Smooth muscle cell (in vitro differentiated cells): ENCODE results near the gene HMCN1. TPM values are rescaled to one million over a fixed set of nuclear protein-coding genes. Genes with fewer than 3 reads are reported as not detected.

Experiments used
- DNase-seq: peaks from one replicate; lab custom pipeline; 2025; ENCODE audit not compliant: unreplicated experiment; lab: John Stamatoyannopoulos, UW
- H2AFZ ChIP-seq: fragments of 200-600 bp; sonication (generic); 2 replicates; pipeline ENCODE4 v1.6.0; 2016; ENCODE audit warnings: antibody characterized with exemption, low read depth, mild to moderate bottlenecking
- H3F3A ChIP-seq: fragments of 200-600 bp; sonication (generic); 2 replicates; pipeline ENCODE4 v1.6.0; 2017; ENCODE audit warnings: antibody characterized with exemption, low read depth
- H3K27ac ChIP-seq: fragments of 200-600 bp; sonication (generic); 2 replicates; pipeline ENCODE4 v1.5.1; 2016; ENCODE audit warnings: low read depth, mild to moderate bottlenecking
- H3K27me3 ChIP-seq: fragments of 200-600 bp; sonication (generic); 2 replicates; pipeline ENCODE4 v1.6.1; 2016; ENCODE audit warnings: low read depth, mild to moderate bottlenecking
- H3K36me3 ChIP-seq: fragments of 200-600 bp; sonication (generic); 2 replicates; pipeline ENCODE4 v1.5.1; 2016; ENCODE audit warnings: low read depth
- H3K4me1 ChIP-seq: fragments of 200-600 bp; sonication (generic); 2 replicates; pipeline ENCODE4 v1.5.1; 2016; ENCODE audit warnings: low read depth
- H3K4me2 ChIP-seq: fragments of 200-600 bp; sonication (generic); 2 replicates; pipeline ENCODE4 v1.6.0; 2016; ENCODE audit warnings: mild to moderate bottlenecking
- H3K4me3 ChIP-seq: fragments of 200-600 bp; sonication (generic); 2 replicates; pipeline ENCODE4 v1.5.1; 2016; ENCODE audit warnings: mild to moderate bottlenecking
- H3K79me2 ChIP-seq: fragments of 200-600 bp; sonication (generic); 2 replicates; pipeline ENCODE4 v1.6.0; 2016; ENCODE audit warnings: low read depth, mild to moderate bottlenecking
- H3K9ac ChIP-seq: fragments of 200-600 bp; sonication (generic); 2 replicates; pipeline ENCODE4 v1.6.0; 2016; ENCODE audit warnings: low read depth
- H3K9me3 ChIP-seq: fragments of 200-600 bp; sonication (generic); replicated peaks from 2 replicates; pipeline ENCODE4 v1.5.1; 2016; ENCODE audit warnings: low read depth
- H4K20me1 ChIP-seq: fragments of 200-600 bp; sonication (generic); 2 replicates; pipeline ENCODE4 v1.6.0; 2016; ENCODE audit warnings: low read depth
- CTCF ChIP-seq: fragments of 200-600 bp; sonication (generic); IDR thresholded peaks from 2 replicates; pipeline ENCODE4 v1.5.1; 2017; ENCODE audit warnings: borderline replicate concordance, mild to moderate bottlenecking, antibody characterized with exemption; ENCODE audit not compliant: insufficient read depth, poor library complexity, severe bottlenecking
- WGBS: methylation state at CpG from one replicate; pipeline ENCODE4 v1.1.7; 2016; ENCODE audit warnings: low lambda C conversion rate; 5-methylcytosine and 5-hydroxymethylcytosine counted together
- polyA plus RNA-seq: library from polyadenylated mRNA; unstranded; fragments of >200 nt; fragmentation: Nextera tagmentation; extraction: Ambion mirVana; gene quantifications from 2 replicates; pipeline ENCODE4 v1.2.1, GENCODE V29; 2016
- total RNA-seq: library from RNA; depleted of rRNA; stranded (reverse); fragments of >200 nt; gene quantifications from 2 replicates; pipeline ENCODE4 v1.2.3, GENCODE V29; 2014

Gene HMCN1
- total and polyA plus RNA-seq, 2 experiments from 2014 or later = 18.9 to 118 TPM

- Histone ChIP-seq H3K27ac (no peak overlapping the region), H3K79me2 (peaks cover 9% of the 10 kb centered on the region), H3K4me1 (peaks cover 22% of the 10 kb centered on the region), H4K20me1 (no peaks in the 10 kb centered on the region), H3K36me3 (no peaks in the 10 kb centered on the region), H3K9ac (no peak overlapping the region), H2AFZ (no peak overlapping the region), H3K4me2 (no peak overlapping the region), H3K4me3 (no peak overlapping the region), H3F3A (no peaks in the 10 kb centered on the region), H3K27me3 (no peaks in the 10 kb centered on the region), H3K9me3 (no peaks in the 10 kb centered on the region)
- TF ChIP-seq CTCF = no peak
- DNase-seq = no peak
- WGBS = 81% methylated on average over 1 of the region's 1 CpG
These were observed 74.4 kb downstream of the HMCN1 start for GRCh38 chr1:185808631-185809030.

DNA sequence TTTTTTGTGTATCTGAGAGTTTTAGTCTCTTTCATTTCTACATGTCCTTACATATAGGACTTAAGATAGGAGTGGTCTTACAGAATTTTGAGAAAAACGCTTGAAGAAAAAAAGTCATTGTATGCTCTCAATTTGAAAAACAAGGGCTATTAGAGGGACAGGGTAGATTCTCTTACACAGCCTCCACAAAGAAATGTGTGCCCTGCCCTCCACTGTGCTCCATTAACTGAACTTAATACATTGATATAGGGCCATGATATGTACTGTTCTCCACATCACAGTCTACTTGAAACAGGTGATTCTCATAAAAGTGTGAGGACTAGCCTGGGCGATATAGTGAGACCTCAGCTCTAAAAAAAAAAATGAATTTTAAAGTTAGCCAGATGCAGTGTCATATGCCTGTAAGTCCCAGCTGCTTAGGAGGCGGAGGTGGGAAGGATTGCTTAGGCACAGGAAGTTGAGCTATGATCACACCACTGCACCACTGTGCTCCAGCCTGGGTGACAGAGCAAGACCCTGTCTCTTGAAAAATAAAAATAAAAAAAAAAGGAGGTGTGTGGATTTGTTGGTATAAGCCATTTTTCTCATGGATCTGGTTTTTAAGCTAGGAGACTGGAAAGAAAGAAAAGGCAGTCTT lies 77.0 kb downstream of the HMCN1 start:
- H3K4me2 ChIP-seq = no peak overlapping the region
- no peaks in the 10 kb centered on the region for H3K4me1 ChIP-seq
- no peaks in the 10 kb centered on the region for H3K9me3 ChIP-seq
- DNase-seq = no peak
- no peak overlapping the region for H3K9ac ChIP-seq
- H3K79me2 ChIP-seq = peaks cover 11% of the 10 kb centered on the region
- no peaks in the 10 kb centered on the region for H3K36me3 ChIP-seq
- no peak for TF ChIP-seq CTCF
- H3F3A ChIP-seq = no peaks in the 10 kb centered on the region
- no peak overlapping the region for H3K4me3 ChIP-seq
- H2AFZ ChIP-seq = no peak overlapping the region
- peak overlapping the region; percentile 5 for H3K27ac ChIP-seq
- 73% methylated on average over 3 of the region's 3 CpGs for WGBS
- no peaks in the 10 kb centered on the region for H3K27me3 ChIP-seq
- H4K20me1 ChIP-seq = no peaks in the 10 kb centered on the region

DNA sequence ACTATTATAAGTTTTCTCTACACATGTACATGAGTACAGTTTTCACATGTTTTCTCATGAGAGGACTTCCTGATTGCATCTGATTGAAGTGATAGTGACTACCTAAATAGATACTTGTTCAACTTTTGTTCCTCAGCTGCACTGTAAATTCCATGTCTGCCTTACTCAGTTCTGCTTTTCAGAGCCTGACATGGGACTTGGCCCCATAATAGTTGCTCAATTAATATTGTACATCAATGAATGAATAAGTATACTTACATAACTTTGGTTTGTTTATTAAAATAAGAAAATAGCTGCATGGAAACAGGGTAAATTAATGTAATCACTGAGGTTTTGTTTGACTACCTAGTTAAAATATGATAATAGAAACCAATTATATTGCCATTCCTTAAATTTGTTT lies 78.7 kb downstream of the HMCN1 start:
- Histone ChIP-seq H3F3A (no peaks in the 10 kb centered on the region), H3K36me3 (no peaks in the 10 kb centered on the region), H3K9ac (no peak overlapping the region), H2AFZ (no peak overlapping the region), H3K79me2 (peaks cover 11% of the 10 kb centered on the region), H3K4me3 (no peak overlapping the region), H3K9me3 (no peaks in the 10 kb centered on the region), H3K27ac (no peak overlapping the region), H3K27me3 (no peaks in the 10 kb centered on the region), H3K4me2 (no peak overlapping the region), H4K20me1 (no peaks in the 10 kb centered on the region), H3K4me1 (no peaks in the 10 kb centered on the region)
- no peak for DNase-seq
- TF ChIP-seq CTCF = no peak

GRCh38 chr1:185813401-185813979 lies 79.3 kb downstream of the HMCN1 start:
- no peak for DNase-seq

More at GRCh38 chr1:185813401-185813979, 79.3 kb downstream of the HMCN1 start:
- Histone ChIP-seq H2AFZ (no peak overlapping the region), H3K27me3 (no peaks in the 10 kb centered on the region), H3K36me3 (no peaks in the 10 kb centered on the region), H3K27ac (peak overlapping the region; percentile 1), H3K79me2 (peaks cover 11% of the 10 kb centered on the region), H3K4me1 (no peaks in the 10 kb centered on the region), H3K4me3 (no peak overlapping the region), H4K20me1 (no peaks in the 10 kb centered on the region), H3F3A (no peaks in the 10 kb centered on the region), H3K9me3 (no peaks in the 10 kb centered on the region), H3K4me2 (no peak overlapping the region), H3K9ac (no peak overlapping the region)
- peak; percentile 72 for TF ChIP-seq CTCF
- WGBS = 56% methylated on average over 2 of the region's 2 CpGs
